B cell (primary cell): ENCODE measurements around the gene ZFYVE16.

Experiments used
- CTCF ChIP-seq: fragments of 200-600 bp; IDR thresholded peaks from one replicate; pipeline ENCODE4 v1.8.0; 2022; ENCODE audit warnings: antibody characterized with exemption, mild to moderate bottlenecking
- EZH2 ChIP-seq: IDR thresholded peaks from 2 replicates; pipeline ENCODE4 v1.6.1; 2012; ENCODE audit warnings: borderline replicate concordance, low read depth, mild to moderate bottlenecking, moderate library complexity, low read length; ENCODE audit not compliant: insufficient read depth, poor library complexity, severe bottlenecking

- TF ChIP-seq CTCF (no peak), EZH2 (no peak)
These were observed 95.8 kb downstream of the ZFYVE16 start for GRCh38 chr5:80503641-80504040.
